HG02870 (cell line): ENCODE measurements around the gene CCDC92.
A peak's percentile ranks its signal among the peaks of the same experiment; 100 is the strongest.

Experiments
- ATAC-seq: cut with Tn5 transposase; IDR thresholded peaks from one replicate; pipeline ENCODE4 v1.9.1; 2021; ENCODE audit warnings: mild to moderate bottlenecking, moderate library complexity; ENCODE audit not compliant: unreplicated experiment

CCDC92 gene

GRCh38 chr12:123972457-123973401 lies at the start of gene CCDC92, which contains the start of gene ZNF664:
TSS of gene CCDC92 (minus strand) at chr12:123972831. CDS start at chr12:123944305, 28,526 bp downstream.
TSS of gene ZNF664 (plus strand) at chr12:123973215. CDS start at chr12:124012145, 38,930 bp downstream.
- ATAC-seq, result peak; percentile 78

GRCh38 chr12:124022161-124022560 lies 49.5 kb upstream of the CCDC92 start:
- no peak for ATAC-seq

- ATAC-seq, result no peak
Observed at GRCh38 chr12:124021007-124021406, 48.4 kb upstream of the CCDC92 start.

DNA sequence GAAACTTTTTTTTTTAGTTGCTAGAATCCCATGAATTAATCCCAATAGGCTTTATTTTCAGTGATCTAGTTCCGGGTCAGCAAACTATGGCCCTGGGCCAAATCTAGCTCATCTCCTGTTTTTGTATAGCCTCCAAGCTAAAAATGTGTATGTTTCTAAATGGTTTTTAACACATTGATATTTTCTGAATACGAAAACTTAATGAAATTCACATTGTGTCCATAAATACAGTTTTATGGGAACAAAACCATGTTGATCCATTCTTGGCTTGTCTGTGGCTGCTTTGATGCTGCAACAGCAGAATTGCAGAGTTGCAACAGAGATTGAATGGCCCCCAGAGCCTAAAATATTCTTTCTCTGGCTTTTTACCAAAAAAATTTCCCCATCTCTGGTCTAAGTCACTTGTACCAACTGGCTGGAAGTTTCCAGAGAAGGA lies 47.9 kb upstream of the CCDC92 start:
- no peak for ATAC-seq

DNA sequence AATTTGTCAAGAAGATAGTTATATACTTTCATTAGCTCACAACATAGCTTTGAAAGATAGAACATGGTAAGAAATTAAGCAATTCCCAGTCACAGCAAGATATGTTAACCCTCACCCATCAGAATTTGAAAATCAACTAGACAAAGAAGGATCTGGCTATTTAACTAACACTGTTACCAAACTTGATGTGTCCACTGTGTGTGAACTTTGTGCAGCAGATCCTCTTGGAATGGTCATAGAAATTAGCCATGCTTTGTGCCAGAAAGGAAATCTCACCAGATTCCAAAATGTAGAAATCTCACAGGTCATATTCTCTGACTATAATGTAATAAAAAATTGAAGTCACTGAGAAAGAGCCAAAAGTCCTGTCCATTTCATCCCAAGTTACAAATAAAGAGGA lies 46.5 kb upstream of the CCDC92 start:
- ATAC-seq, result no peak

DNA sequence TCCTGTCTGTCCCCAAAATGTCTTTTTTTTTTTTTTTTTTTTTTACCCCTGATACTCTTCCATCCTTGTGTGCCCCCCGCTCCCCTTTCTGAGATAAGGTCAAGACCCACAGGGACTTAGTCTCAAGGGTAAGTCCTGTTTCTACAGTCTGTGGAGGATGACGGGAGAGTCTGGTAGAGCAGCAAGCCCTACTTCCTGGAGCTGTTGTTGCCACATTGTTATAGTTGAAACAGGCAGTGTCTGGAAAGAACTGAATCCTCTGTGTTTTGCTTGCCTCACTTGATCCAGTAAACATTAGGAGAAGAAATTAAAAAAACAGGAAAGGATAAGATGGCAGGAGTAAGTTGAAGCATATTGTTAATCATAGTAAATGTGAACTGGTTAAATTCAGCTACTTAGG lies 45.9 kb upstream of the CCDC92 start:
- ATAC-seq, result no peak

- no peak for ATAC-seq
Observed at GRCh38 chr12:124017064-124017463, 44.4 kb upstream of the CCDC92 start.

DNA sequence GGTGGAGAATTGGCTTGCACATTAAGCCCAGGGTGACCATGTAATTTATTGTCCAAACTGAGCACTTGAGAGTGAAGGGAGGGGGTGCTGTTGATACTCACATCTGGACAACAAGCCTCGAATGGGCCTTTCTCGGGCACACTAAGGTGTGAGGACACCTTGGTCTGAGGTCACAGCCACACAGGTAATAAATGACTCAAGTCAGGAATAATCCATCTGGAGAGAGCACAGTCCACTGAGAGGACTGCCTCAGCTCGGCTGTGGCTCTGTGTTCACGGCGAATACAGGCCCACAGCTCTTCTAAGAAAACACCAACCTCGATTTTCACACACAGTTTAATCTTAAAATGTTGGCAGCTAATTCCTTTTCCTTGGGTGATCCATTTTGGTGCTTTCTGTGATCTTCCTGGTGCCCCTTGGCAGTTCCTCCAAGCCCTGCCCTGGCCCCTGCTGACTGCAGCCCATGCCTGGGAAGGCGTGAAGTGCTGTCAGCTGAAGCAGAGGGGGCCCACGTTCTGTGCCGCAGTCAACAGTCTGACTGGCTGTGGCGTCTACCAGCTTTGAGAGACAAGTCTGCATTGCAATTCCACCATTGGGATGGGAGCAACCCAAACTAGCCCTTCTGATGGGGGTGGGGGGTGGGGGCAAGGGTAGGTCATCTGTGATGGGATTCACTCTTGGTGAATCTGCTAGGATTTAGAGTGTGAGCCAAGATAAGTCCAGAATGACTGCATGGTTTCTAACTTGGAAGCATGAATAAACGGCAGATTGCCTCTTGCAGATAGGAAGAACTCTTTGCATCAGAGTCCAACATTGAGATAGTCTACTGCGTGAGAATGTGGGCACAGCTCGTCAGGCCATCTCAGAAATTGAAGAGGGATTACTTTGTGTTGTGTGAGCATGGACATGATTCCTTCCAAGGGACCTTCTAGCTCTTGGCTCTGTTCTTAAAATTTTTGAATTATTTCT lies 43.1 kb upstream of the CCDC92 start:
- ATAC-seq, result no peak

DNA sequence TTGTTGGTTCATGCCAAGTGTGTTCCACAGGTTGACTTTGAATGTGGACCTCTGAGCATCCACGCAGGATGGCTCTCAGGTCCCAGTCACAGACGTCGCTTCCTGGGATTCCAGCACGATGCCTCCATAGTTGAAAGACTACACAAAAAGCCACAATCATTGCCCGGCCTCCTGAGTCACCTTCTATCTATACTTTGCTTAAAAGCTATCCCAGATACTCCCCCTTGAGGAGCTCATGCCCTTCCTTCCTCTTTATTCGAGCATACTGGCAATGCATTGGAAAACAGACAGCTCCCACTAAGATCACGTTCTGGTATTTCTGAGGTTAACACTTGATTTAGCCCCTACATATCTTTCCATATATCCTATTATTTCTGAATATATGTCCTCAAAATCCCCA lies 40.4 kb upstream of the CCDC92 start:
- no peak for ATAC-seq

DNA sequence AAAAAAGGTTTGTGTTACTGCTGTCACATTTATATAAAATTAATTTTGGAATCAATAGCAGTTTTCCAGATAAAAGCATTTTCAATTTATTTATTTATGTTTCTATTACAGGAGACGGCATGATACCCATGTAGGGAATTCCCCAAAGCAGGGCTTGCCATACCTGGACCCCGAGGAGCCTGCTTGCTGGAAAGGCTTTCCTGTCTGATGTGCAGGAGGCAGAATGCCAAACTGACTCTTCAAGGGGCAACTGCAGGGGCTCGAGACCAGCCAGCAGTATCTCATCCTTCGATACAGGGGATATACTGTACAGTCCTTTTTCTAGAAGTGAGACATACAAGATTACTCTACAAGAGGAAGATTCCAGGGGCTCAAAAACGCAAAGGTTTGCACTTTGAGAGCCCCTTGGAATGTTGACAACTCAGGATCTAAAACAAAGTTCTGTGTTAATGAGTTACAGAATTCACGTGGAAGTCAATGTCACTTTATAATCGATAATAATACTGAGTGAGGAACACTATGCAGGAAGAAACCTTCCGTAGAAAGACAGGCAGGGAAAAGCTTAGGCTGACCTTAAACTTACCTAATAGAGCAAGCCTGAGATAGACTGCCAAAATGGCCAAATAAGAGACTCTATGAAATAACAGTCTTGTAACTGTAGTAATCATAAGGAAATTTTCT lies 38.9 kb upstream of the CCDC92 start:
- no peak for ATAC-seq

DNA sequence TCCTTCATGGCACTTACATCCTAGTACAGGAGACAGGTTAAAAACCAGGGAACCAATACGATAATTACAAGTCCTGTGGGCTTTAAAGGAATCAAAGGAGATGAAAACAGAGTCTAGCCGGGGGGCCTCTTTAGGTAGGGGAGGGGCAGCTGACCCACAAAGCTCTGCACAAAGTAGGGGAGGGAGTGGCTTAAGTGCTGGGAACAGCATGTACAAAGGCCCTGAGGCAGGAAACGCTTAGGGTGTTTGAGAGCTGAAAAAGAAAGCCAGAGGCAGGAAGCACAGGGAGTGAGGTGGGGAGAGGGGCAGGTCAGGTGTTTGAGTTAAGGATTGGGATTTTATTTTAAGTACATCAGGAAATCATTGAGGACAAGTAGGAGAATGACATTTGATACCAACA lies 38.1 kb upstream of the CCDC92 start:
- no peak for ATAC-seq

DNA sequence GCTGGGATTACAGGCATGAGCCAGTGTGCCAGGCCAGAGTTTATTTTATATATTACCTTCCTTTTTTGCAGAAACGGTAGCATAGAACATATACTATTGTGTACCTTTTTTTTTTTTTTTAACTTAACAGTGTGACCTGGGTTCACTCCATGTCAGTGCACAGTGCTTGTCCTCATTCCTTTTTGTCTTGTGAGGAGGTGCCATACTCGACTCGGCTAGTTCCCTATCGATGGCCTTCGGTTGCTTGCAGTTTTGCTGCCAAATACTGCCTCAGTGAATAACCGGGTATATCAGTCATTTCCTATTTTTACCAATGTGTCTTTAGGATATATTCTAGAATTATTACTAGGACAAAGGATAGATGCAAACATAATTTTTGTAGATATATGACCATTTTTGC lies 37.1 kb upstream of the CCDC92 start:
- ATAC-seq, result no peak

DNA sequence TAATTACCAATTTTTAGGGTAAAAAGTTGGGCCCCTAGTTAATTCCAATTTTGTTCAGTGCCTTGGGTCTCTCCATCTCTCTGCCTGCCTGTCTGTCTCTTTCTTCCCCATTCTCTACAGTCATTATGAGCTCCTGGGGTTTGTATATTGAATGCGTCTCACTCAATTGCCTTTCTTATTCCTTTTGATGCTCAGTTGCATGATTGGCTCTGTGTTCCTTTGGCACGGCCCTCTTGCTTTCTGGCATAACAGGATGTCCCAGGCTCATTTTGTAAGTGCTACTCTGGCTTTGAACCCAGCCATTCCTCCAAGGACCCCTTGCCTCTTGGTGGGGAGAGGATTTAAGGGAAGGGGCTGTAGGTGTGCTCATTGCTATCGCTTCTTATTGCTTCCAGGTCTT lies 36.0 kb upstream of the CCDC92 start:
- ATAC-seq, result no peak

- no peak for ATAC-seq
Observed at GRCh38 chr12:124007826-124008570, 35.4 kb upstream of the CCDC92 start.

GRCh38 chr12:124006846-124007713 lies 34.4 kb upstream of the CCDC92 start:
- no peak for ATAC-seq

DNA sequence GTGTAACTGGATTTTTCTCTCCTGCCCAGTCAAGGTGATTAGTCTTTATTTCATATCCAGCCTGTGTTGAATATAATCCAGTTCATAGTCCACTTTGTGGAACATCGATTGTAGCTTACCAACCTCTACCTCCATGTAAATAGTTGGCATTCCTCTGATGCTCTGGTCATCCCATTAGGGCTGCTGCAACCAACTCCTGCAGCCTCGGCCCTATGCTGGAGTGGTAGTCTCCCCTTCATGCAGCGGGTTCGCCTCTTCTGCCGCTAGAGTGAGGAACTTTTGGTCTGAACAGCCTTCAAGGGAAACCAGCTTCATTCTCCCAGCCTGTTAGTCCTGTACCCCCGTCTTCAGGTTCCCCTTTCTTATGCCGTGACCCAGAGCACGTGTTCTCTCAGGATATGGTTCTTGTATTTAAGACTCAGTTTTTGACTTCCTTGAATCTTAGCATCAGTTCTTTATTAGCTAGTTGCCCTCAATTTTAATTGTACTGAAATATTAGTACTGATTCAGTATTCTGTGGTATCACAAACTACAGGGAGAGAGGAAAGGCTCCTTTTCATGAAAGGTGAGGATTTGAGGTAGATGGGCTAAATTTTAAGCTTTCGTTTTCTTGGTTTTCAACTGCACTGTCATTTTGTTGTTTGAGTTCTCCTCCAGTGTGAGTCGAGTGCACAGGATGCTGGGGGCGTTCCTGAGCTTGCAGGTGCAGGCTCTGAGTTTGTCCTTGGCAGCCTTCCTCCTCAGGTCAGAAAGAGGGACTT lies 33.6 kb upstream of the CCDC92 start:
- peak; percentile 65 for ATAC-seq

DNA sequence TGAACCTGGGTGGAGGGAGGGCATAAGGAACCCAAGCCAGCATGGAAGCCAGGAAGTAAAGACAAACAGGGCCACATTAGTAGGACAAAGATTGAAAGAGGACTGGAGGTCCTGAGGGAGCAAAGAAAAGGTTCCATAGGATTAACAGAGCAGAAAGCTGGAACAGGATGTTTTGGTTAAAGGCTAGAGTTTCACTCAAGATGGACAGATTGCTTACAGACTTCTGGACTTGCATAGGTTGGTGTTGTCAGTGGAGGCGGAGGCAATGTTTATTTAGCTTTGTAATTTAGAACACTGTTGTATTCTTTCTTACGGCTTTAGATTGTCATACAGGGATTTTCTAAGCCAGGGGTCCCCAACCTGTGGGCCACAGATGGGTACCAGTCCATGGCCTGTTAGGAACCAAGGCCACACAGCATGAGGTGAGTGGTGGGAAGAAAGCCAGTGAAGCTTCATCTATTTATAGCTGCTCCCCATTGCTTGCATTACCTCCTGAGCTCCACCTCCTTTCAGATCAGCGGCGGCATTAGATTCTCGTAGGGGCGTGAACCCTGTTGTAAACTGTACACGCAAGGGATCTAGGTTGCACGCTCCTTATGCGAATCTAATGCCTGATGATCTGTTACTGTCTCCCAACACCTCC lies 31.7 kb upstream of the CCDC92 start:
- no peak for ATAC-seq

- no peak for ATAC-seq
Observed at GRCh38 chr12:124002654-124003053, 30.0 kb upstream of the CCDC92 start.
